C4-2B (cell line): ENCODE data around the gene HTR4.

Experiments used
- ZFX ChIP-seq: fragments of 450-650 bp; IDR thresholded peaks from 2 replicates; pipeline ENCODE4 v1.6.1; 2017
- TF ChIP-seq, protein P1 (sequence below): fragments of 450-650 bp; conservative IDR thresholded peaks from 2 replicates; pipeline ENCODE4 v1.5.1; 2017; ENCODE audit warnings: mild to moderate bottlenecking

DNA sequence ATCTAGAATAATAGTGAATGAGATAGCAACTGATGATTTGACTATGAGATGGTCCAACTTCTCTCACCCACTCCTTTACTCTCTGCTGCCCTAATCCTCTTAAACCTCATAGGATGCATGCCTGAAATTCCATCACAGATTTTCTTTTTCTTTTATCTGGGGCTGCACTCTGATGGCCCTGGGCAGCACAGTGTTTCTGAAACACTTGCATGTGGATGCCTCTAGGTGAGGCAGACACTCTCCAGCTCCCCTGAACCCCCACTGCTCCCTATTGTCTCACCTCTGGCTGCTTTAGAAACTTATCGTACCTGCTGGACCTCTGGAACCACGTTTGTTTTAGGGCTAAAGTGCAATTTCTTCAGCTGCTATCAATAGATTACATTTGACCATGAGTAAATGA is 67.5 kb downstream of the HTR4 start:
- TF ChIP-seq, protein P1, sequence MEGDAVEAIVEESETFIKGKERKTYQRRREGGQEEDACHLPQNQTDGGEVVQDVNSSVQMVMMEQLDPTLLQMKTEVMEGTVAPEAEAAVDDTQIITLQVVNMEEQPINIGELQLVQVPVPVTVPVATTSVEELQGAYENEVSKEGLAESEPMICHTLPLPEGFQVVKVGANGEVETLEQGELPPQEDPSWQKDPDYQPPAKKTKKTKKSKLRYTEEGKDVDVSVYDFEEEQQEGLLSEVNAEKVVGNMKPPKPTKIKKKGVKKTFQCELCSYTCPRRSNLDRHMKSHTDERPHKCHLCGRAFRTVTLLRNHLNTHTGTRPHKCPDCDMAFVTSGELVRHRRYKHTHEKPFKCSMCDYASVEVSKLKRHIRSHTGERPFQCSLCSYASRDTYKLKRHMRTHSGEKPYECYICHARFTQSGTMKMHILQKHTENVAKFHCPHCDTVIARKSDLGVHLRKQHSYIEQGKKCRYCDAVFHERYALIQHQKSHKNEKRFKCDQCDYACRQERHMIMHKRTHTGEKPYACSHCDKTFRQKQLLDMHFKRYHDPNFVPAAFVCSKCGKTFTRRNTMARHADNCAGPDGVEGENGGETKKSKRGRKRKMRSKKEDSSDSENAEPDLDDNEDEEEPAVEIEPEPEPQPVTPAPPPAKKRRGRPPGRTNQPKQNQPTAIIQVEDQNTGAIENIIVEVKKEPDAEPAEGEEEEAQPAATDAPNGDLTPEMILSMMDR: no peak
- TF ChIP-seq ZFX: no peak
